HG03039 (cell line): ENCODE measurements around the gene PDS5A.
"Not testable (repeated sequence)": the region's sequence is repeated elsewhere in the genome, so short reads cannot be mapped to it uniquely, and the experiment has no call there.

Experiments used
- ATAC-seq: cut with Tn5 transposase; IDR thresholded peaks from one replicate; pipeline ENCODE4 v1.9.1; 2021; ENCODE audit warnings: mild to moderate bottlenecking, moderate library complexity; ENCODE audit not compliant: unreplicated experiment

The PDS5A gene

GRCh38 chr4:39977489-39978377, at the start of gene PDS5A:
Gene PDS5A, minus strand, starts transcription at chr4:39977911. Its CDS starts 1,334 bp downstream, at chr4:39976577.
- ATAC-seq, result peak; percentile 74

DNA sequence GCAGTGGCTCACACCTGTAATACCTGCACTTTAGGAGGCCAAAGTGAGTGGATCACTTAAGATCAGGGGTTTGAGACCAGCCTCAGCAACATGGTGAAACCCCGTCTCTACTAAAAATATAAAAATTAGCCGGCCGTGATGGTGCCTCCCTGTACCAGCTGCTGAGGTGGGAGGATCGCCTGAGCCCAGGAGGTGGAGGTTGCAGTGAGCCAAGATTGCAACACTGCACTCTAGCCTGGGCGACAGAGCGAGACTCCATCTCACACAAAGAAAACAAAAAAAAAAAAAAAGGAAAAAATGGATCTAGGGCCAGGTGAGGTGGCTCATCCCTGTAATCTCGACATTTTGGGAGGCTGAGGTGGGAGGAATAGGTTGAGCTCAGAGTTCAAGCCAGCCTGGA, 46.3 kb upstream of the PDS5A start:
- ATAC-seq, result not testable (repeated sequence)

GRCh38 chr4:40021116-40021515, 43.4 kb upstream of the PDS5A start:
- not testable (repeated sequence) for ATAC-seq

- no peak for ATAC-seq
Observed at GRCh38 chr4:40020221-40020620, 42.5 kb upstream of the PDS5A start.

DNA sequence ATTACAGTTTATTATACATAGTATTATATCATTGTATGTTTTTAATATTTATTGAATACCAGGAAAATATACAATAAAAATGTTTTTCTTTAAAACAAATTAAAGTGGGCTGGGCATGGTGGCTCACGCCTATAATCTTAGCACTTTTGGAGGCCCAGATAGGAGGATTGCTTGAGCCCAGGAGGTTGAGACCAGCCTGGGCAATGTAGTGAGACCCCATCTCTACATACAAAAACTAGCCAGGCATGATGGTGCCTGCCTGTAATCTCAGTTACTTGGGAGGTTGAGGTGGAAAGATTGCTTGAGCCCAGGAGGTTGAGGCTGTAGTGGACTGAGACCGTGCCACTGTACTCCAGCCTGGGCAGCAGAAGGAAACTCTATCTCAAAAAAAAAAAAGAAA, 38.3 kb upstream of the PDS5A start:
- ATAC-seq, result no peak

DNA sequence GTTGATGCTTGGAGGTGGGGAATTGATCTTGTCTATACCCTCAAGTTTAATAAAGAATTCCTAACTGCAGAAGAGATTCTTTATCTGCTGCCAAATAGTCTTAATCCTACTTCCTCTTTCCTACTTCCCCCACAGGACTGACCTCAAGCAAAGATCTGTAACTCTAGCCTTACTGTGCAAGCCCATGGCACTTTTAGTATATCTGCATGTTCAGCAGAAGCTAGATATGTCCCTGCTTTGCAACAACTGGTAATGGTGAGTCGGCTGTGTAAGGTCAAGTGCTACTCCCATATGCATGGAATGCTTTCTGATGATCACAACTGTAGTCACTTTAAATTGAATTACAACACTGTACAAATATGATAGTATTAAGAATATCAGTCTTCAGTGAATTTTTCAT, 26.3 kb upstream of the PDS5A start:
- no peak for ATAC-seq

GRCh38 chr4:40000711-40001110, 23.0 kb upstream of the PDS5A start:
- no peak for ATAC-seq

GRCh38 chr4:39998659-39999345, 21.1 kb upstream of the PDS5A start:
- no peak for ATAC-seq

- ATAC-seq, result no peak
Observed at GRCh38 chr4:39996811-39997210, 19.1 kb upstream of the PDS5A start.

DNA sequence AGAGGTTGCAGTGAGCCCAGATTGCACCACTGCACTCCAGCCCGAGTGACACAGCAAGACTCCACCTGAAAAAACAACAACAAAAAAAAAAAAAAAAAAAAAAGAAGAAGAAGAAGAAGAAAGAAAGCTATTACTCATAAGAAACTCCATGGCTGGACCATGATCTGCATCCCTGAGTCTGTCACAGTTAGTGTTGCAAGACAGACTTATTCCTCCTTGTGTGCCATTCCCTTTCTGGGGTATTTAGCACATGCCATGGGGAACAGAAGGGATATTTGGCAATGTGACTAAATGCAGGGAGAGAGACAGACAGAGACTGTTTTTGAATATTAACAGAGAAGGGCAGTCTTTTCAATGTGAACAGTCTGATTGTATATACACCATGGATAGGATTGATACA, 16.7 kb upstream of the PDS5A start:
- ATAC-seq, result no peak

DNA sequence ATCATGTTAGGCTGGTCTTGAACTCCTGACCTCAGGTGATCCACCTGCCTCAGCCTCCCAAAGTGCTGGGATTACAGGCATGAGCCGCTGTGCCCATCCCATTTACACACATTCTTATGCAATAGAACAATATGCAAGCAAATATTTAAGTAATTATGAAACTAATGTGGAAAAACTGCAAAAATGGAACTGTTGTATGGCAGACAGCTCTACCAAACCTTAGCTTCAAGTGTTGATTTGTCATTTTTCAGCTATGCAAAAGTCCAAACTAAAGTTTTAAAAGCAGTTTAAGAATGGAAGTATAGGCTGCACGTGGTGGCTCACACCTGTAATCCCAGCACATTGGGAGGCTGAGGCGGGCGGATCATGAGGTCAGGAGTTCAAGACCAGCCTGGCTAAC, 11.7 kb upstream of the PDS5A start:
- not testable (repeated sequence) for ATAC-seq

DNA sequence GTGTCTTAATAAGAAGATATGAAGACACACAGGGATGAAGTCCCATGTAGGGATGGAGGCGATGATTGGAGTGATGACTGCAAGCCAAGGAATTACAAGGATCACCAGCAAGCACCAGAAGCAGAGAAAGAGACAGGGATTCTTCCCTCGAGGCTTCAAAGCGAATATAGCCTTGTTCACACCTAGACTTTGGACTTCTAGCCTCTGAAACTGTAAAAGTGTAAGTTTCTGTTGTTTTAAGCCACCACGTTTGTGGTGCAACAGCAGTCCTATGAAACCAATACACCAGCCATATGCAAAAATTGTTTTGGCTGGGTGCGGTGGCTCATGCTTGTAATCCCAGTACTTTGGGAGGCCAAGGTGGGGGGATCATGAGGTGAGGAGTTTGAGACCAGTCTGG, 9.8 kb upstream of the PDS5A start:
- no peak for ATAC-seq

DNA sequence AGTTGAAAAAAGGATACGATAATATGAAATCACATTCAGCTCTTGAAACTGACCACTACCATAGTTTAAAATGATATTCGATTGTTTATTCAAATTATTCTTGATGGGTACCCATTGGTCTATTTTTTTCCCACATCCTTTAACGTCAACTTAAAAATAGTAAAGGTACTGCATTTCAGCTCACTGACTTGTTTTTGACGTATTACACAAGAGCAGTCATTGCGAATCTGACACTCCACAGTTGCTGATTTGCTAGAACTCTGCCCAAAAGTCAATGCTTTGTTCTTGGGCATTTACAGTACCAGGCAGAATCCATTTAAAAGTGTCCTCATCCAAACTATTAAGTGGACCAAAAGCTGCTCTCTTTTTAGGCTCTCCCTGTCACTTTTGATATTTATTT, 1.2 kb upstream of the PDS5A start:
- ATAC-seq, result no peak

DNA sequence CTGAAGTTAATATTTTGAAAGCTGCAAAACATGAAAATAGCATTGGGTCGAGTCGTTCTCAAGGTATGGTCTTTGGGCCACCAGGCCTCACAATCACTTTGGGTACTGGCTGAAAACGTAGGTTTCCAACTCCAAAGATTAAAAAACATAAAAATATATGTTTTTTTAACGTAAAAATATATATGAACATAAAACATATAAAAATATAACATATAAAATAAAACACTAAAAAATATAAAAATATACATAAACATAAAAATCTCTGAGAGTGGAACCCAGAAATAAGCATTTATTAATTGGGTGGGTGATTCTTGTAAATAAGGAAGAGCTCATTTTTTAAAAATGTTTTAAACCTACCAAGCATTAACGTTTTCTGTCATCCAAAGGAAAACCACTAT, 666 bp upstream of the PDS5A start:
- no peak for ATAC-seq

GRCh38 chr4:39976945-39977488, 694 bp downstream of the PDS5A start:
- peak; percentile 22 for ATAC-seq

- ATAC-seq, result peak; percentile 24
Observed at GRCh38 chr4:39976141-39976944, 1.4 kb downstream of the PDS5A start.

DNA sequence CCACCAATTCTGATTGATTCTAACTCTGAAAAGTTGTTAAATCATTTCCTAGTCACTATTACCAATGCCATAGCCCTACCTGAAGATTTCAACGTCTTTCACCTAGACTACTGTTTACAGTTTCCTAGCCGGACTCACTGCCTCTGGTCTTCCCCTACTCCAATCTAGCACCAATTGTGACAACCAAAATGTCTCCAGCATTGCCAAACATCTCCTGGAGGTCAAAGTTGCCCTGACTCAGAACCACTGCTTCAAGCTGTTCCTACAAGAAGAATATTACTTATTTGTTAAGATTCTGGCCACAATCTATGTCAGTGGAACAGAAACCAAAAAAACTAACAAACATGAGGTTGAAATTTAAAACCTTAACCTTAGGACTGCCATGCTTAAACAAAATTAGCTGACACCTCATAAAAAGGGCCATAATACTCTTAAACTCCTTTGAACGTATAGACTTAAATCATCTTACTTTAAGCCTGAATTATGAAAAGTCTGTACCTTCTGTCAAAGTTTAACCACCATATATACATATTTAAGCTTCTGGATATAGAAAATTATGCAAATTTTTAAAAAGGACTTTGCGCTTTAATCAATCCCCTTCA, 2.1 kb downstream of the PDS5A start:
- no peak for ATAC-seq

GRCh38 chr4:39973052-39973451, 4.7 kb downstream of the PDS5A start:
- ATAC-seq, result not testable (repeated sequence)

- ATAC-seq, result no peak
Observed at GRCh38 chr4:39970671-39971640, 6.8 kb downstream of the PDS5A start.
